GM10248 (cell line): ENCODE measurements around the gene SLC1A2.

Experiments used
- CTCF ChIA-PET: fragments of 300-600 bp; sonication (Branson Sonifier 250); formaldehyde crosslinking; extraction: SDS; loops from one replicate; lab custom pipeline; 2021; ENCODE audit warnings: antibody characterized with exemption; lab: Yijun Ruan, JAX
- POLR2A ChIA-PET: fragments of 350-650 bp; sonication (Branson Sonifier 250); formaldehyde crosslinking; extraction: SDS; loops from one replicate; lab custom pipeline; 2020; ENCODE audit warnings: antibody characterized with exemption; lab: Yijun Ruan, JAX
- DNase-seq: peaks from one replicate; pipeline ENCODE4 v3.0.0; 2012; ENCODE audit errors: extremely low spot score
- TF ChIP-seq, protein P1 (sequence below): IDR thresholded peaks from 2 replicates; pipeline ENCODE4 v1.5.1; 2012; ENCODE audit warnings: mild to moderate bottlenecking, low read depth; ENCODE audit errors: extremely low read depth, missing control alignments, control extremely low read depth

SLC1A2 gene

DNA sequence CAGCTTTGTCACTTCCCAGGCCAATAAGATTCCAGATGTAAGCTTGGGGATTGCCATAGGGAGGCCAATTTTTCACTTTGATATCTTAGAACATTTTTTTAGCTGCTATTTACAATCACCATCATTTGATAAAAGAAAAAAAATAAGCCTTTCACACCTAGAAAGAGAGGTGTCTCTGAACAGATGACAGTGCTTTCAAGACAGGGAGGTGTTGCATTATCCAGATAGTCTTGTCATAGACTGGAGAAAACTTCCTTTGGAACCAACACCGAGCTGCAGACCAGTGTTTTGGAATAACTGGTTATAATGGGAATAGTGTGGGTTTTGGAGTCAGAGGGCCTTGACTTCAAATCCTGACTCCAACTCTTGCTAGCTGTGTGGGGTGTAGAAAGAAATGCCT, 101.0 kb downstream of the SLC1A2 start:
- TF ChIP-seq, protein P1, sequence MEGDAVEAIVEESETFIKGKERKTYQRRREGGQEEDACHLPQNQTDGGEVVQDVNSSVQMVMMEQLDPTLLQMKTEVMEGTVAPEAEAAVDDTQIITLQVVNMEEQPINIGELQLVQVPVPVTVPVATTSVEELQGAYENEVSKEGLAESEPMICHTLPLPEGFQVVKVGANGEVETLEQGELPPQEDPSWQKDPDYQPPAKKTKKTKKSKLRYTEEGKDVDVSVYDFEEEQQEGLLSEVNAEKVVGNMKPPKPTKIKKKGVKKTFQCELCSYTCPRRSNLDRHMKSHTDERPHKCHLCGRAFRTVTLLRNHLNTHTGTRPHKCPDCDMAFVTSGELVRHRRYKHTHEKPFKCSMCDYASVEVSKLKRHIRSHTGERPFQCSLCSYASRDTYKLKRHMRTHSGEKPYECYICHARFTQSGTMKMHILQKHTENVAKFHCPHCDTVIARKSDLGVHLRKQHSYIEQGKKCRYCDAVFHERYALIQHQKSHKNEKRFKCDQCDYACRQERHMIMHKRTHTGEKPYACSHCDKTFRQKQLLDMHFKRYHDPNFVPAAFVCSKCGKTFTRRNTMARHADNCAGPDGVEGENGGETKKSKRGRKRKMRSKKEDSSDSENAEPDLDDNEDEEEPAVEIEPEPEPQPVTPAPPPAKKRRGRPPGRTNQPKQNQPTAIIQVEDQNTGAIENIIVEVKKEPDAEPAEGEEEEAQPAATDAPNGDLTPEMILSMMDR, result no peak
- no peak for DNase-seq
- ChIA-PET POLR2A (no interaction called here), CTCF (interaction anchor here (1.1 to 7.7 kb wide), 5 partner anchors 10 to 46 kb away, joined by 3 to 51 read pairs (median 20); no protein-coding TSS in a partner anchor)

DNA sequence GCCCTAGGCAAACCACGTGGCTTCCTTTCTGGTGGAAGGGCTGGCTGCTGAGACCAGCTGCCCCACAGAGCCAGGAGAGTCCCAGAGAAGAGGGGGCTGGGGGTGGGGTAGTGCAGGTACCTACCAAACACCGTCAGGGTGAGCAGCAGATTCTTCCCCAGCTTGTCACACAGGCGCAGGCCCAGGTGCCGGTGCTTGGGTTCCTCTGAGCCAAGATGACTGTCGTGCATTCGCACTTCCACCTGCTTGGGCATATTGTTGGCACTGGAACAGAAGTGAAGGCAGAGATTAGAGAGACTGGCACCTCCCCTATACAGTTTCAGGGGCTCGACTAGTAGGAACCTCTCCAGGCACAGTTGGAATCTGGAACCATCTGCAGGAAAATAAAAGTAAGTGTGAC, 102.1 kb downstream of the SLC1A2 start:
- TF ChIP-seq, protein P1, result no peak
- POLR2A ChIA-PET, result no interaction called here
- no peak for DNase-seq
- CTCF ChIA-PET, result interaction anchor here (0.9 to 7.7 kb wide), 7 partner anchors 8 to 156 kb away, joined by 3 to 51 read pairs (median 7); no protein-coding TSS in a partner anchor

DNA sequence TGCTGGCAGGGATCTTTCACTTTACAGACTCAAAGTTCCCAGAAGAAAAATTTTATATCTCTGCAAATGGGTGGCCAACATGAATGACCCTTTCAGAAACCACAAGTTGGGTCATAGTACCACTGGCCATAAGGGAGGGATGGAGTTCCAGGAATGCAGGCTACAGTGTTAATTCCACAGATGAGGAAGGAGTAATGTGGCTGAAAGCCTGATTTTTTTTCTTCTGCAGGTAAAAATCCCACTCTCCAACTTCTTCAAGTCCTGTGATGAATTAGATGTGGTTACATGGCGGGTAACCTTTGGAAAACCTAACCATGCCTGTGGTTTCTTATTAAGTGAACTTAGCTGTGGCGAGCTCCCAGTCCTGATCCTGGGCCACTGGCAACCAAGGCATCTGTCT, 103.2 kb downstream of the SLC1A2 start:
- TF ChIP-seq, protein P1, result no peak
- CTCF ChIA-PET, result interaction anchor here (1.0 to 7.7 kb wide), 6 partner anchors 8 to 44 kb away, joined by 3 to 51 read pairs (median 4); no protein-coding TSS in a partner anchor
- no peak for DNase-seq
- POLR2A ChIA-PET, result no interaction called here

DNA sequence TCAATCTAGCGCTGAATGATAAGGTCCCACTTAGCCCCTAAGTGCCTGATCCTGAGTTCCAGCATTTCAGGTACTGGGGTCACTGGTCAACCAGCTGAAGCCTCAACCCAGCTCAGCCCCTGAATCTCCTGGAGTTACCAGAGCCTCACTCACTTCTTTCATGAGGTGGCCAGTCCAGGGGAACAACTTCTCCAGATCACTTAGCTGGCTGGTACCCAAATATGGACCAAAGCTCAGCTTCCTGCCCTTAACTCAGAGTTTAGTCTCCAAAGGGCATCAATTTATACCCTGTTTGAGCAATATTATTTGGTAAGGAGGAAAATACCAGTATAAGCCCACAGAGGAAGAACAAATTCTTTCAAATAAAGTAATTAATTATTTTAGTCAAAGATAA, 105.6 kb downstream of the SLC1A2 start:
- TF ChIP-seq, protein P1, result no peak
- DNase-seq, result peak; percentile 22
- ChIA-PET POLR2A (no interaction called here), CTCF (interaction anchor here (0.8 to 7.7 kb wide), 7 partner anchors 9 to 78 kb away, joined by 3 to 51 read pairs (median 4); no protein-coding TSS in a partner anchor)

DNA sequence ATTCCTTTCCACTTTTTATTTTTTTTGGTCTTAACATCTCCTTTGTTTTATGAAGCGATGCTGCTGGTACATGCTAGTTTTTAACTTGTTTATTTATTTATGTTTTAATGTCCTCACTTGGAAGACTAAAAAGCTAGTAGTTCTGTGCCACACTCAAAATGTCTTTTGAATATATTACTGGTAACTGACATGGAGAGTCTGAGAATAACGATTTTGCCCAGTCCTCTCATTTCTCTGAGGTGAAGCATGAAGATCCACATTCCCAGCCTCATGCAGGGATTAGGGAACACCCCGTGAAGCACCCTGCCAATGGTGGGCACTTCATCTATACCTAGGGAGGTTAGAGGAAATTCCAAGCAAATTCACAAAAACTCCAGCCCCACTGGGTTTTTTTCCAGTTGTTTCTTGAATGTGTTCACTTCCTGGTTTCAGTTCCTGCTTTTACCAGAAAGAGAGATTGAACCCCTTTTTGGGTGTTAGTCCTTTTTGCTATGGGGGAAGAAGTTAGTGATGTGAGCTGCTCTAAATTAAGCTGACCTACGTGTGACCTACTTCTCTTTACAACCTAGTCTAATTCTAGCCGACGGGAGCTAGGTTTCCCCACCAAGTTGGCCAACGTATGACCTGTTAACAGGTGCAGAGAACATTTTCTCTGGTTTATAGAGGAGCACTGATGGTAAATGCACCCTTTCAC, 106.1 kb downstream of the SLC1A2 start:
- peak; percentile 75 for DNase-seq
- TF ChIP-seq, protein P1, result no peak
- CTCF ChIA-PET, result interaction anchor here (0.8 to 9.7 kb wide), 8 partner anchors 9 to 79 kb away, joined by 3 to 96 read pairs (median 4); no protein-coding TSS in a partner anchor
- POLR2A ChIA-PET, result no interaction called here

DNA sequence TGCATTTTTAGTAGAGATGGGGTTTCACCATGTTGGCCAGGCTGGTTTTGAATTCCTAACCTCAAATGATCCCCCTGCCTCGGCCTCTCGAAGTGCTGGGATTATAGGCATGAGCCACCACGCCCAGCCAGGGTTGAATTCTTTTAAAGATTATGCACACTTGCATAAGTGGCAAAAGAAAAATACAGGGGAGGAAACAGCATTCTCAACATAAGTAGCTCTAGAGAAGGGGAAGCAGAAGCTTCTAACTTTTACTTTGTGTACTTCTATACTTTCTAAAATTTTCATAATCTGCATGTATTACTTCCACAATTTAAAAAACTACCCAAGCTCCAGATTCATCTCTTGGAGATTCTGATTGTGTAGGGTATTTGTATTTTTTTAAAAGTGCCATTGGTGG, 108.0 kb downstream of the SLC1A2 start:
- ChIA-PET POLR2A (no interaction called here), CTCF (interaction anchor here (0.9 to 9.7 kb wide), 5 partner anchors 12 to 73 kb away, joined by 3 to 96 read pairs (median 6); no protein-coding TSS in a partner anchor)
- TF ChIP-seq, protein P1, result no peak
- DNase-seq, result no peak
